HFFc6 (cell line): ENCODE measurements around the gene PRC1. TPM values are rescaled to one million over a fixed set of nuclear protein-coding genes. Genes with fewer than 3 reads are reported as not detected.
"Not testable (repeated sequence)": the region's sequence is repeated elsewhere in the genome, so short reads cannot be mapped to it uniquely, and the experiment has no call there.

Source experiments
- DNase-seq: peaks from one replicate; pipeline ENCODE4 v3.0.0-alpha.2; 2018
- H3K27ac Mint-ChIP-seq: 2 replicates; pipeline ENCODE4 v1.8.0; 2020; ENCODE audit warnings: mild to moderate bottlenecking, mixed read lengths
- H3K27me3 Mint-ChIP-seq: 2 replicates; pipeline ENCODE4 v1.8.0; 2021; ENCODE audit warnings: mild to moderate bottlenecking, moderate library complexity, mixed read lengths; ENCODE audit not compliant: insufficient read depth
- H3K36me3 Mint-ChIP-seq: 2 replicates; pipeline ENCODE4 v1.8.0; 2021; ENCODE audit warnings: low read depth, mixed read lengths
- H3K4me1 Mint-ChIP-seq: 2 replicates; pipeline ENCODE4 v1.8.0; 2020; ENCODE audit warnings: low read depth, mixed read lengths
- H3K4me3 Mint-ChIP-seq: 2 replicates; pipeline ENCODE4 v1.8.0; 2020; ENCODE audit warnings: mild to moderate bottlenecking, moderate library complexity, mixed read lengths
- H3K9me3 Mint-ChIP-seq: 2 replicates; pipeline ENCODE4 v1.8.0; 2020; ENCODE audit warnings: mild to moderate bottlenecking, mixed read lengths
- CTCF ChIP-seq: fragments of 200-600 bp; sonication (generic); IDR thresholded peaks from 2 replicates; pipeline ENCODE4 v1.5.0; 2021; ENCODE audit warnings: antibody characterized with exemption, mild to moderate bottlenecking
- total RNA-seq, 6 experiments: library from RNA; stranded (reverse); fragmentation: NEBNext Ultra II Directional; extraction: Animal tissue kit (Norgen Biotek cat#: 25700); gene quantifications; 2 replicates in 1 of 6; 3 replicates in 5 of 6; pipeline ENCODE4 v1.2.3, GENCODE V29; 2021

The PRC1 gene
- total RNA-seq, 6 experiments from 2014 or later, result 85.5 to 210 (median 189) TPM

- Mint-ChIP-seq H3K9me3 (no peaks in the 10 kb centered on the region), H3K4me1 (peaks cover 2% of the 10 kb centered on the region; the same call in 1 of the 2 replicates)
- TF ChIP-seq CTCF, result no peak
Measured at GRCh38 chr15:90924375-90924774, 70.0 kb downstream of the PRC1 start.

GRCh38 chr15:90922712-90923322 is 71.5 kb downstream of the PRC1 start:
- H3K9me3 Mint-ChIP-seq, H3K4me3 Mint-ChIP-seq, H3K4me1 Mint-ChIP-seq, H3K27ac Mint-ChIP-seq, H3K27me3 Mint-ChIP-seq, DNase-seq, H3K36me3 Mint-ChIP-seq: not testable (repeated sequence)

More at GRCh38 chr15:90924375-90924774, 70.0 kb downstream of the PRC1 start:
- Mint-ChIP-seq H3K27me3 (no peaks in the 10 kb centered on the region), H3K36me3 (no peaks in the 10 kb centered on the region; the same call in 1 of the 2 replicates), H3K27ac (no peak overlapping the region), H3K4me3 (no peak overlapping the region)
- no peak for DNase-seq

- no peak for TF ChIP-seq CTCF
- DNase-seq, result no peak
- Mint-ChIP-seq H3K27me3 (no peaks in the 10 kb centered on the region), H3K4me3 (no peak overlapping the region), H3K36me3 (peaks cover 5% of the 10 kb centered on the region), H3K27ac (no peak overlapping the region), H3K9me3 (no peaks in the 10 kb centered on the region), H3K4me1 (no peaks in the 10 kb centered on the region)
Measured at GRCh38 chr15:90921887-90922286, 72.4 kb downstream of the PRC1 start.

- Mint-ChIP-seq H3K9me3 (no peaks in the 10 kb centered on the region), H3K36me3 (peaks cover 5% of the 10 kb centered on the region), H3K27ac (no peak overlapping the region), H3K4me3 (no peak overlapping the region), H3K4me1 (no peaks in the 10 kb centered on the region), H3K27me3 (no peaks in the 10 kb centered on the region)
- no peak for TF ChIP-seq CTCF
- DNase-seq, result no peak
Measured at GRCh38 chr15:90918835-90919234, 75.5 kb downstream of the PRC1 start.

GRCh38 chr15:90918034-90918788 is 76.1 kb downstream of the PRC1 start:
- H3K4me3 Mint-ChIP-seq, result no peak overlapping the region
- no peak for DNase-seq
- H3K27ac Mint-ChIP-seq, result no peak overlapping the region
- no peaks in the 10 kb centered on the region for H3K27me3 Mint-ChIP-seq
- H3K36me3 Mint-ChIP-seq, result peaks cover 9% of the 10 kb centered on the region
- no peak for TF ChIP-seq CTCF
- no peaks in the 10 kb centered on the region for H3K4me1 Mint-ChIP-seq
- no peaks in the 10 kb centered on the region for H3K9me3 Mint-ChIP-seq

GRCh38 chr15:90917569-90917968 is 76.8 kb downstream of the PRC1 start:
- Mint-ChIP-seq H3K27me3 (no peaks in the 10 kb centered on the region), H3K4me3 (no peak overlapping the region), H3K27ac (no peak overlapping the region), H3K36me3 (peaks cover 12% of the 10 kb centered on the region), H3K9me3 (no peaks in the 10 kb centered on the region), H3K4me1 (no peaks in the 10 kb centered on the region)
- no peak for TF ChIP-seq CTCF
- no peak for DNase-seq
